OCI-M1 (cell line): ENCODE measurements around the gene CUBN.

Experiments used
- DNase-seq: peaks from one replicate; lab custom pipeline; 2025; lab: John Stamatoyannopoulos, UW

The CUBN gene

GRCh38 chr10:16950656-16951601, 178.7 kb downstream of the CUBN start:
- peak; percentile 61 for DNase-seq

- no peak for DNase-seq
These were observed 179.8 kb downstream of the CUBN start for GRCh38 chr10:16949816-16950215.

- DNase-seq, result no peak
These were observed 181.2 kb downstream of the CUBN start for GRCh38 chr10:16948361-16948760.

GRCh38 chr10:16947069-16947468, 182.5 kb downstream of the CUBN start:
- no peak for DNase-seq

- DNase-seq, result no peak
These were observed 184.0 kb downstream of the CUBN start for GRCh38 chr10:16945593-16945992.

GRCh38 chr10:16944986-16945385, 184.6 kb downstream of the CUBN start:
- DNase-seq, result no peak

- no peak for DNase-seq
These were observed 185.2 kb downstream of the CUBN start for GRCh38 chr10:16944402-16944801.

GRCh38 chr10:16943295-16944285, 186.0 kb downstream of the CUBN start:
- peak; percentile 40 for DNase-seq

- no peak for DNase-seq
These were observed 187.1 kb downstream of the CUBN start for GRCh38 chr10:16942381-16943078.

GRCh38 chr10:16941870-16942269, 187.7 kb downstream of the CUBN start:
- no peak for DNase-seq

GRCh38 chr10:16941067-16941466, 188.5 kb downstream of the CUBN start:
- DNase-seq, result no peak

GRCh38 chr10:16938952-16939351, 190.7 kb downstream of the CUBN start:
- DNase-seq, result no peak

- no peak for DNase-seq
These were observed 195.2 kb downstream of the CUBN start for GRCh38 chr10:16934461-16934860.

GRCh38 chr10:16933783-16934182, 195.8 kb downstream of the CUBN start:
- DNase-seq, result no peak

GRCh38 chr10:16931930-16932329, 197.7 kb downstream of the CUBN start:
- no peak for DNase-seq

GRCh38 chr10:16930540-16930939, 199.1 kb downstream of the CUBN start:
- DNase-seq, result no peak

GRCh38 chr10:16929069-16929468, 200.5 kb downstream of the CUBN start:
- no peak for DNase-seq

GRCh38 chr10:16927546-16927945, 202.1 kb downstream of the CUBN start:
- DNase-seq, result no peak

GRCh38 chr10:16923726-16924125, 205.9 kb downstream of the CUBN start:
- no peak for DNase-seq

- DNase-seq, result no peak
These were observed 206.3 kb downstream of the CUBN start for GRCh38 chr10:16923309-16923708.

- peak; percentile 32 for DNase-seq
These were observed 210.3 kb downstream of the CUBN start for GRCh38 chr10:16919121-16919982.
